HCT116 (cell line): Measurements from ENCODE around the gene SLC9A7. TPM values are rescaled to one million over a fixed set of nuclear protein-coding genes. Genes with fewer than 3 reads are reported as not detected.

Experiments used
- ATAC-seq: fragments of 200-7000 bp; cut with Tn5 transposase; 2 replicates; pipeline ENCODE4 v1.9.1; 2020; ENCODE audit warnings: mild to moderate bottlenecking, moderate library complexity
- BruUV-seq: library from RNA; stranded (reverse); fragments of 400-500 nt; replicated peaks from 2 replicates; lab custom pipeline; 2021; lab: Mats Ljungman, UMichigan
- CTCF ChIA-PET: fragments of 300-600 bp; sonication (Branson Sonifier 250); formaldehyde crosslinking; loops from one replicate; lab custom pipeline; 2021; ENCODE audit warnings: antibody characterized with exemption; lab: Charles Lee
- POLR2A ChIA-PET: fragments of 300-600, 350-600 bp; sonication (Branson Sonifier 250); formaldehyde crosslinking; loops from one replicate; lab custom pipeline; 2021; ENCODE audit warnings: antibody characterized with exemption; lab: Charles Lee
- RAD21 ChIA-PET, 2 experiments: fragments of 300-600 bp; sonication (Branson Sonifier 250); formaldehyde crosslinking; loops; one replicate each; lab custom pipeline; 2023; ENCODE audit warnings: low total read pairs in 2 of 2; ENCODE audit not compliant: uncharacterized antibody in 2 of 2, unreplicated experiment in 2 of 2, low non-redundant PET in 1 of 2; lab: Charles Lee
- DNase-seq: peaks from one replicate; pipeline ENCODE4 v3.0.0-alpha.2; 2010; ENCODE audit warnings: low read depth, low spot score
- H2AFZ ChIP-seq: fragments of 200-600 bp; shearing (Covaris generic), sonication (generic); 2 replicates; pipeline ENCODE4 v1.6.1; 2017; ENCODE audit warnings: low read depth, mixed run types, mixed read lengths, antibody characterized with exemption, low read length; ENCODE audit not compliant: poor library complexity, severe bottlenecking
- H3K27ac ChIP-seq: 2 replicates; pipeline ENCODE4 v1.5.1; 2012; ENCODE audit warnings: low read depth, low read length
- H3K27me3 ChIP-seq: fragments of 200-600 bp; sonication (generic); 2 replicates; pipeline ENCODE4 v1.6.1; 2016; ENCODE audit warnings: mixed run types, low read length, mixed read lengths; ENCODE audit not compliant: insufficient read depth
- H3K36me3 ChIP-seq, 2 experiments: fragments of 200-500 bp in 1 of 2; fragments of 200-600 bp in 1 of 2; sonication (Bioruptor generic) in 1 of 2; sonication (generic) in 1 of 2; 2 replicates each; pipeline versions ENCODE4 v1.5.1 to v1.6.1; 2014 to 2016; ENCODE audit warnings: low read length in 2 of 2, inconsistent platforms in 1 of 2, mixed read lengths in 1 of 2, mixed run types in 1 of 2; ENCODE audit not compliant: insufficient read depth in 2 of 2, control insufficient read depth in 1 of 2
- H3K4me1 ChIP-seq, 2 experiments: fragments of 200-600 bp in 1 of 2; sonication (generic) in 1 of 2; 2 replicates each; pipeline versions ENCODE4 v1.5.1 to v1.6.1; 2012 to 2017; ENCODE audit warnings: low read length in 2 of 2, inconsistent platforms in 1 of 2, mild to moderate bottlenecking in 1 of 2, mixed read lengths in 1 of 2, mixed run types in 1 of 2, moderate library complexity in 1 of 2; ENCODE audit not compliant: insufficient read depth in 2 of 2, control insufficient read depth in 1 of 2
- H3K4me2 ChIP-seq: fragments of 200-600 bp; sonication (generic); 2 replicates; pipeline ENCODE4 v1.6.1; 2017; ENCODE audit warnings: mixed run types, low read length, mixed read lengths
- H3K4me3 ChIP-seq, 2 experiments: fragments of 200-600 bp in 1 of 2; sonication (generic) in 1 of 2; replicated peaks in 1 of 2; 2 replicates each; pipeline ENCODE4 v1.5.1; 2011 to 2016; ENCODE audit warnings: low read length in 2 of 2, control low read depth in 1 of 2, low read depth in 1 of 2, mild to moderate bottlenecking in 1 of 2, mixed read lengths in 1 of 2, mixed run types in 1 of 2
- H3K79me2 ChIP-seq: fragments of 200-600 bp; sonication (generic); 2 replicates; pipeline ENCODE4 v1.6.1; 2017; ENCODE audit warnings: mild to moderate bottlenecking, mixed run types, low read length, moderate library complexity, mixed read lengths; ENCODE audit not compliant: insufficient read depth
- H3K9ac ChIP-seq: fragments of 200-600 bp; sonication (generic); 2 replicates; pipeline ENCODE4 v1.6.1; 2016; ENCODE audit warnings: low read length, mixed read lengths
- H3K9me2 ChIP-seq: fragments of 200-600 bp; sonication (generic), shearing (Covaris generic); 2 replicates; pipeline ENCODE4 v1.6.1; 2017; ENCODE audit warnings: mixed run types, mild to moderate bottlenecking, moderate library complexity; ENCODE audit not compliant: insufficient read depth
- H3K9me3 ChIP-seq, 2 experiments: fragments of 200-500 bp in 1 of 2; fragments of 200-600 bp in 1 of 2; sonication (Bioruptor generic) in 1 of 2; sonication (generic) in 1 of 2; 2 replicates each; pipeline ENCODE4 v1.6.1; 2014 to 2017; ENCODE audit warnings: low read length in 2 of 2, mixed read lengths in 2 of 2, inconsistent platforms in 1 of 2, low read depth in 1 of 2, mild to moderate bottlenecking in 1 of 2, mixed run types in 1 of 2, moderate library complexity in 1 of 2; ENCODE audit not compliant: control insufficient read depth in 1 of 2, insufficient read depth in 1 of 2
- H4K20me1 ChIP-seq: fragments of 200-600 bp; sonication (generic), shearing (Covaris generic); 2 replicates; pipeline ENCODE4 v1.6.1; 2017; ENCODE audit warnings: mixed run types, mild to moderate bottlenecking, moderate library complexity; ENCODE audit not compliant: insufficient read depth
- ATF3 ChIP-seq: IDR thresholded peaks from 2 replicates; pipeline ENCODE4 v1.6.1; 2012
- EZH2 ChIP-seq: fragments of 200-600 bp; sonication (generic); IDR thresholded peaks from 2 replicates; pipeline ENCODE4 v1.6.1; 2017; ENCODE audit warnings: antibody characterized with exemption, mixed run types
- EZH2phosphoT487 ChIP-seq: fragments of 200-600 bp; IDR thresholded peaks from 2 replicates; pipeline ENCODE4 v1.6.1; 2018; ENCODE audit warnings: antibody characterized with exemption, borderline replicate concordance
- POLR2A ChIP-seq: IDR thresholded peaks from 2 replicates; pipeline ENCODE4 v1.7.0; 2011; ENCODE audit warnings: borderline replicate concordance; ENCODE audit not compliant: insufficient read depth, insufficient read length; ENCODE audit errors: extremely low read depth
- POLR2AphosphoS5 ChIP-seq: IDR thresholded peaks from 2 replicates; pipeline ENCODE4 v1.6.1; 2011; ENCODE audit warnings: mild to moderate bottlenecking, low read depth, low read length, moderate library complexity
- REST ChIP-seq: IDR thresholded peaks from 2 replicates; pipeline ENCODE4 v1.6.1; 2012; ENCODE audit warnings: low read depth
- SP1 ChIP-seq: IDR thresholded peaks from 2 replicates; pipeline ENCODE4 v1.6.1; 2012; ENCODE audit warnings: low read depth
- TCF7L2 ChIP-seq: IDR thresholded peaks from 2 replicates; pipeline ENCODE4 v1.7.0; 2011; ENCODE audit warnings: borderline replicate concordance, inconsistent platforms; ENCODE audit not compliant: insufficient read depth, insufficient read length; ENCODE audit errors: extremely low read depth
- ZBTB33 ChIP-seq: IDR thresholded peaks from 2 replicates; pipeline ENCODE4 v1.6.1; 2011; ENCODE audit warnings: mild to moderate bottlenecking, low read length, moderate library complexity; ENCODE audit not compliant: insufficient replicate concordance; ENCODE audit errors: extremely low read depth
- ZFX ChIP-seq: fragments of 450-650 bp; IDR thresholded peaks from 2 replicates; pipeline ENCODE4 v1.6.1; 2017
- intact Hi-C: fragments of 100-400 bp; cut with micrococcal nuclease; formaldehyde crosslinking; loops from 2 replicates; pipeline ENCODE4 v1.10.0; 2022
- total RNA-seq: library from RNA; stranded (reverse); gene quantifications from one replicate; pipeline ENCODE4 v1.2.1, GENCODE V29; 2021; ENCODE audit not compliant: unreplicated experiment

Gene SLC9A7
- total RNA-seq, 1 experiment from 2014 or later: 18.6 TPM

- H3K79me2 ChIP-seq: peaks cover 5% of the 10 kb centered on the region
- peaks cover 0 to 4% of the 10 kb centered on the region in 2 experiments; a peak in 1 of 4 replicates for H3K9me3 ChIP-seq
- ATAC-seq (no peak), DNase-seq (no peak)
- H3K4me2 ChIP-seq: no peak overlapping the region
- no peak overlapping the region for H3K27ac ChIP-seq
- H3K27me3 ChIP-seq: no peaks in the 10 kb centered on the region
- ChIA-PET CTCF (no interaction called here), POLR2A (no interaction called here), RAD21 (no interaction called here)
- no peak overlapping the region for H3K4me3 ChIP-seq
- H2AFZ ChIP-seq: no peak overlapping the region
- H3K9me2 ChIP-seq: no peaks in the 10 kb centered on the region
- intact Hi-C loops: no loop called here
- BruUV-seq: no TSS peak
- H3K36me3 ChIP-seq: no peaks in the 10 kb centered on the region
- peaks cover 0 to 3% of the 10 kb centered on the region in 2 experiments; a peak in 1 of 4 replicates for H3K4me1 ChIP-seq
- no peak overlapping the region for H3K9ac ChIP-seq
- no peaks in the 10 kb centered on the region for H4K20me1 ChIP-seq
- TF ChIP-seq EZH2 (no peak), ATF3 (no peak), POLR2AphosphoS5 (no peak), REST (no peak), ZFX (no peak), POLR2A (no peak), TCF7L2 (no peak), EZH2phosphoT487 (no peak), ZBTB33 (no peak), SP1 (no peak)
These were observed 23.3 kb downstream of the SLC9A7 start for GRCh38 chrX:46735622-46736021.
